Activated CD8-positive, alpha-beta memory T cell treated with anti-CD3 and anti-CD28 coated beads for 48 hours (primary cell): Measurements from ENCODE around the gene FAM131B.

Experiments
- DNase-seq, 3 experiments: peaks; one replicate each; pipeline ENCODE4 v3.0.0-alpha.2; 2020; ENCODE audit warnings: low read depth in 2 of 3, low spot score in 2 of 3

FAM131B gene

GRCh38 chr7:143325240-143325639 is 37.3 kb downstream of the FAM131B start:
- no peak for DNase-seq

- no peak for DNase-seq
Observed at GRCh38 chr7:143323653-143324052, 38.9 kb downstream of the FAM131B start.

GRCh38 chr7:143322760-143323633 is 39.5 kb downstream of the FAM131B start:
- DNase-seq = no peak

GRCh38 chr7:143321734-143322133 is 40.8 kb downstream of the FAM131B start:
- no peak for DNase-seq

GRCh38 chr7:143321242-143321641 is 41.3 kb downstream of the FAM131B start:
- no peak for DNase-seq

GRCh38 chr7:143320620-143321019 is 41.9 kb downstream of the FAM131B start:
- DNase-seq = no peak

GRCh38 chr7:143318661-143319060 is 43.9 kb downstream of the FAM131B start:
- no peak for DNase-seq

- no peak for DNase-seq
Observed at GRCh38 chr7:143316492-143316891, 46.0 kb downstream of the FAM131B start.

- DNase-seq = no peak
Observed at GRCh38 chr7:143315776-143316175, 46.7 kb downstream of the FAM131B start, which contains the start of gene CLCN1. Gene CLCN1, plus strand, starts transcription at chr7:143316111. Its CDS starts 102 bp downstream, at chr7:143316213.

GRCh38 chr7:143314127-143314526 is 48.4 kb downstream of the FAM131B start:
- no peak for DNase-seq

GRCh38 chr7:143308632-143309031 is 53.9 kb downstream of the FAM131B start:
- DNase-seq = no peak

GRCh38 chr7:143305423-143306070 is 57.0 kb downstream of the FAM131B start:
- peak in 2 of 3 experiments; percentile 43 to 55 for DNase-seq

- no peak for DNase-seq
Observed at GRCh38 chr7:143304938-143305337, 57.6 kb downstream of the FAM131B start.

GRCh38 chr7:143303733-143304132 is 58.8 kb downstream of the FAM131B start:
- no peak for DNase-seq
